ENCODE results near the gene LLCFC1. TPM values are rescaled to one million over a fixed set of nuclear protein-coding genes. Genes with fewer than 3 reads are reported as not detected.

Gene LLCFC1
- total RNA-seq, 4 donors from 2014 or later, result not detected

GRCh38 chr7:142938611-142939010 lies 673 bp upstream of the LLCFC1 start:
- WGBS, 2 donors (ENCODE audit: low coverage in 1 of 2), result 71 to 89% methylated on average over 4 of the region's 4 CpGs
- TF ChIP-seq EP300 (IDR thresholded peaks at IDR 0.05), result no peak
- no peak for TF ChIP-seq POLR2AphosphoS5 (IDR thresholded peaks at IDR 0.05)
- no peak for TF ChIP-seq POLR2A (IDR thresholded peaks at IDR 0.05)
- TF ChIP-seq, protein P1, sequence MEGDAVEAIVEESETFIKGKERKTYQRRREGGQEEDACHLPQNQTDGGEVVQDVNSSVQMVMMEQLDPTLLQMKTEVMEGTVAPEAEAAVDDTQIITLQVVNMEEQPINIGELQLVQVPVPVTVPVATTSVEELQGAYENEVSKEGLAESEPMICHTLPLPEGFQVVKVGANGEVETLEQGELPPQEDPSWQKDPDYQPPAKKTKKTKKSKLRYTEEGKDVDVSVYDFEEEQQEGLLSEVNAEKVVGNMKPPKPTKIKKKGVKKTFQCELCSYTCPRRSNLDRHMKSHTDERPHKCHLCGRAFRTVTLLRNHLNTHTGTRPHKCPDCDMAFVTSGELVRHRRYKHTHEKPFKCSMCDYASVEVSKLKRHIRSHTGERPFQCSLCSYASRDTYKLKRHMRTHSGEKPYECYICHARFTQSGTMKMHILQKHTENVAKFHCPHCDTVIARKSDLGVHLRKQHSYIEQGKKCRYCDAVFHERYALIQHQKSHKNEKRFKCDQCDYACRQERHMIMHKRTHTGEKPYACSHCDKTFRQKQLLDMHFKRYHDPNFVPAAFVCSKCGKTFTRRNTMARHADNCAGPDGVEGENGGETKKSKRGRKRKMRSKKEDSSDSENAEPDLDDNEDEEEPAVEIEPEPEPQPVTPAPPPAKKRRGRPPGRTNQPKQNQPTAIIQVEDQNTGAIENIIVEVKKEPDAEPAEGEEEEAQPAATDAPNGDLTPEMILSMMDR (IDR thresholded peaks at IDR 0.05), result no peak
- no peak for ATAC-seq
- no peak overlapping the region for H3K27ac ChIP-seq
- H3K4me3 ChIP-seq, result no peak overlapping the region
- H3K27me3 ChIP-seq, result no peaks in the 10 kb centered on the region
- H3K4me1 ChIP-seq, result no peaks in the 10 kb centered on the region
- H3K36me3 ChIP-seq, result no peaks in the 10 kb centered on the region
- H3K9me3 ChIP-seq, result no peaks in the 10 kb centered on the region

DNA sequence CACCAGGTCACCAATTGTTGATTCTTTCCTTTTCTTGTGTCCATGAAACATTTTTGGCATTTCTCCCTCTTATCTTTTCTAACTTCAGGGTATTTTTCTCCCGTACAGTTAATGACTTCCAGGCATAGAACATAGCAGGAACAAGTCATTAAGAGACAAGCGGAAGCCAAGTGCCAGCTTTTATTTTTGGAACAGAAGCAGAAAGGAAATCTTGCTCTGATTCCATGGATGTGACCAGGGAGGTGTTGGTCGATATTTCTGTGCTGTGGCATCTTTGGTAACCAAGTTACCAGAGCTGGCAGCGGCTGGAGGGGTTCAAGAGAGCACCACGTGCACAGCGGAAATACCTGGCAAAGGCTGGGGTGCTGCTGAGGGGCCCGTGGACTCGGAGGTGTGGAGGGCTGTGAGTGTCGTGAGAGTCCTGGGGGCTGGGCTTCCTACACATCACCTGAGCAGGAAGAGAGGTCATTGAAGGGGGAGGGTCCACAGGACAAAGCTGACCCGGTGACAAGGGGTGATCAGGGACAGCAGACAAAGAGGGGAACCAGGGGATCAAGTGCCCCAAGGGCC lies 1.8 kb downstream of the LLCFC1 start:
- Histone ChIP-seq H3K36me3 (no peaks in the 10 kb centered on the region), H3K27me3 (no peaks in the 10 kb centered on the region), H3K4me1 (no peaks in the 10 kb centered on the region), H3K27ac (no peak overlapping the region), H3K9me3 (no peaks in the 10 kb centered on the region), H3K4me3 (no peak overlapping the region)
- ATAC-seq, result no peak
- no peak for TF ChIP-seq EP300 (IDR thresholded peaks at IDR 0.05)
- TF ChIP-seq POLR2A (IDR thresholded peaks at IDR 0.05), result no peak
- TF ChIP-seq POLR2AphosphoS5 (IDR thresholded peaks at IDR 0.05), result no peak
- TF ChIP-seq, protein P1 (IDR thresholded peaks at IDR 0.05), result no peak
- WGBS, 2 donors (ENCODE audit: low coverage in 1 of 2), result 36 to 51% methylated on average over 3 to 8 of the region's 10 CpGs

DNA sequence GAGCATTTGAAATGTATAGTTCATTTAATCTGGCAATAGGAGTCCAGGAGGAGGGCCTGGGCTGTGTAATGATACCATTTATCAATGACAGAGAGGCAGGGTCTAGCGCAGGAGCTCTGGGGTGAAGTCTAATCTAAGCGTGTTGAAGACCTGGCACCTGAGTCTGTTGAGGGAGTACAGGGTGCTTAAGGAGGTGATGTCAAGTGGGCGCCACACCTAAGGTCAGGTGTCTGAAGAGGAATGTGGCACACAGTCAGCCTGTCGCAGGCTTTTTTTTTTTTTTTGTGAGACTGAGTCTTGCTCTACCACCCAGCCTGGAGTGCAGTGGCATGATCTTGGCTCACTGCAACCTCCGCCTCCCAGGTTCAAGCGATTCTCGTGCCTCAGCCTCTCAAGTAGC lies 2.3 kb downstream of the LLCFC1 start:
- 86 to 100% methylated on average over 1 to 7 of the region's 7 CpGs for WGBS, 2 donors (ENCODE audit: low coverage in 1 of 2)
- Histone ChIP-seq H3K36me3 (no peaks in the 10 kb centered on the region), H3K27ac (no peak overlapping the region), H3K4me3 (no peak overlapping the region), H3K4me1 (no peaks in the 10 kb centered on the region), H3K27me3 (no peaks in the 10 kb centered on the region), H3K9me3 (no peaks in the 10 kb centered on the region)
- no peak for ATAC-seq
- TF ChIP-seq POLR2AphosphoS5 (IDR thresholded peaks at IDR 0.05) (no peak), POLR2A (IDR thresholded peaks at IDR 0.05) (no peak), EP300 (IDR thresholded peaks at IDR 0.05) (no peak)
- TF ChIP-seq, protein P1 (IDR thresholded peaks at IDR 0.05), result no peak

GRCh38 chr7:142942746-142943145 lies 3.5 kb downstream of the LLCFC1 start:
- 86% methylated on average over 2 of the region's 6 CpGs; no CpG with 5 or more reads in 1 of the 2 donors for WGBS, 2 donors (ENCODE audit: low coverage in 1 of 2)
- Histone ChIP-seq H3K36me3 (no peaks in the 10 kb centered on the region), H3K9me3 (no peaks in the 10 kb centered on the region), H3K27me3 (no peaks in the 10 kb centered on the region), H3K27ac (no peak overlapping the region), H3K4me3 (no peak overlapping the region), H3K4me1 (no peaks in the 10 kb centered on the region)
- TF ChIP-seq, protein P1 (IDR thresholded peaks at IDR 0.05), result no peak
- TF ChIP-seq POLR2A (IDR thresholded peaks at IDR 0.05) (no peak), POLR2AphosphoS5 (IDR thresholded peaks at IDR 0.05) (no peak), EP300 (IDR thresholded peaks at IDR 0.05) (no peak)
- ATAC-seq, result no peak

- WGBS, 2 donors (ENCODE audit: low coverage in 1 of 2), result 68 to 69% methylated on average over 3 of the region's 7 CpGs
Measured at GRCh38 chr7:142943706-142944268, 4.5 kb downstream of the LLCFC1 start.

More at GRCh38 chr7:142943706-142944268, 4.5 kb downstream of the LLCFC1 start:
- no peak overlapping the region for H3K4me3 ChIP-seq
- ATAC-seq, result no peak
- H3K4me1 ChIP-seq, result no peaks in the 10 kb centered on the region
- H3K27me3 ChIP-seq, result no peaks in the 10 kb centered on the region
- no peaks in the 10 kb centered on the region for H3K9me3 ChIP-seq
- no peak overlapping the region for H3K27ac ChIP-seq
- TF ChIP-seq EP300 (IDR thresholded peaks at IDR 0.05) (no peak), POLR2AphosphoS5 (IDR thresholded peaks at IDR 0.05) (no peak), POLR2A (IDR thresholded peaks at IDR 0.05) (no peak)
- TF ChIP-seq, protein P1 (IDR thresholded peaks at IDR 0.05), result no peak
- H3K36me3 ChIP-seq, result no peaks in the 10 kb centered on the region
